NCI-H69 (cell line): Measurements from ENCODE around the gene DLX4.

Source experiments
- DNase-seq: peaks from one replicate; lab custom pipeline; 2025; lab: John Stamatoyannopoulos, UW

The DLX4 gene

GRCh38 chr17:49969134-49969759, at the start of gene DLX4:
Gene DLX4 (plus strand): TSS chr17:49969190. CDS start chr17:49969469, 279 bp downstream.
- peak; percentile 52 for DNase-seq

GRCh38 chr17:49920030-49920769, 48.8 kb upstream of the DLX4 start:
- DNase-seq = peak; percentile 52

- DNase-seq = no peak
These were observed 46.9 kb upstream of the DLX4 start for GRCh38 chr17:49922095-49922494.

- DNase-seq = no peak
These were observed 44.9 kb upstream of the DLX4 start for GRCh38 chr17:49924116-49924515.

GRCh38 chr17:49924589-49924988, 44.4 kb upstream of the DLX4 start:
- DNase-seq = no peak

GRCh38 chr17:49925921-49926320, 43.1 kb upstream of the DLX4 start:
- no peak for DNase-seq

- no peak for DNase-seq
These were observed 42.1 kb upstream of the DLX4 start for GRCh38 chr17:49926886-49927285.

- peak; percentile 60 for DNase-seq
These were observed 40.7 kb upstream of the DLX4 start for GRCh38 chr17:49928126-49928800.

GRCh38 chr17:49928837-49929475, 40.0 kb upstream of the DLX4 start:
- DNase-seq = no peak

GRCh38 chr17:49930880-49931279, 38.1 kb upstream of the DLX4 start:
- peak; percentile 34 for DNase-seq

GRCh38 chr17:49931416-49932137, 37.4 kb upstream of the DLX4 start:
- peak; percentile 92 for DNase-seq

- DNase-seq = peak; percentile 97
These were observed 36.8 kb upstream of the DLX4 start for GRCh38 chr17:49932138-49932723.

GRCh38 chr17:49932901-49933300, 36.1 kb upstream of the DLX4 start:
- DNase-seq = no peak

- DNase-seq = peak; percentile 98
These were observed 33.3 kb upstream of the DLX4 start for GRCh38 chr17:49935526-49936210.

- no peak for DNase-seq
These were observed 32.6 kb upstream of the DLX4 start for GRCh38 chr17:49936386-49936785.

GRCh38 chr17:49939318-49939717, 29.7 kb upstream of the DLX4 start:
- no peak for DNase-seq

GRCh38 chr17:49941427-49941826, 27.6 kb upstream of the DLX4 start:
- DNase-seq = no peak

- DNase-seq = no peak
These were observed 26.0 kb upstream of the DLX4 start for GRCh38 chr17:49942947-49943346.

- peak; percentile 96 for DNase-seq
These were observed 24.6 kb upstream of the DLX4 start for GRCh38 chr17:49944273-49944870.

GRCh38 chr17:49946208-49946607, 22.8 kb upstream of the DLX4 start:
- no peak for DNase-seq
